ENCODE data around the gene NEK11.

- TF ChIP-seq, protein P1, sequence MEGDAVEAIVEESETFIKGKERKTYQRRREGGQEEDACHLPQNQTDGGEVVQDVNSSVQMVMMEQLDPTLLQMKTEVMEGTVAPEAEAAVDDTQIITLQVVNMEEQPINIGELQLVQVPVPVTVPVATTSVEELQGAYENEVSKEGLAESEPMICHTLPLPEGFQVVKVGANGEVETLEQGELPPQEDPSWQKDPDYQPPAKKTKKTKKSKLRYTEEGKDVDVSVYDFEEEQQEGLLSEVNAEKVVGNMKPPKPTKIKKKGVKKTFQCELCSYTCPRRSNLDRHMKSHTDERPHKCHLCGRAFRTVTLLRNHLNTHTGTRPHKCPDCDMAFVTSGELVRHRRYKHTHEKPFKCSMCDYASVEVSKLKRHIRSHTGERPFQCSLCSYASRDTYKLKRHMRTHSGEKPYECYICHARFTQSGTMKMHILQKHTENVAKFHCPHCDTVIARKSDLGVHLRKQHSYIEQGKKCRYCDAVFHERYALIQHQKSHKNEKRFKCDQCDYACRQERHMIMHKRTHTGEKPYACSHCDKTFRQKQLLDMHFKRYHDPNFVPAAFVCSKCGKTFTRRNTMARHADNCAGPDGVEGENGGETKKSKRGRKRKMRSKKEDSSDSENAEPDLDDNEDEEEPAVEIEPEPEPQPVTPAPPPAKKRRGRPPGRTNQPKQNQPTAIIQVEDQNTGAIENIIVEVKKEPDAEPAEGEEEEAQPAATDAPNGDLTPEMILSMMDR (conservative IDR thresholded peaks at IDR 0.05) = no peak; the same call in 1 of the 2 replicates
- no peak for TF ChIP-seq EZH2 (IDR thresholded peaks at IDR 0.05; ENCODE audit: low read depth)
Observed at GRCh38 chr3:131193641-131194238, 167.1 kb downstream of the NEK11 start.

Measured in PC-9 (cell line).